Eye (tissue), 1 donor: ENCODE results near the gene COL17A1.

Experiments used
- DNase-seq: peaks from one replicate; pipeline ENCODE4 v3.0.0-alpha.2; 2015

Gene COL17A1

GRCh38 chr10:104096692-104097091, 11.0 kb upstream of the COL17A1 start:
- DNase-seq = no peak

- no peak for DNase-seq
These were observed 7.1 kb upstream of the COL17A1 start for GRCh38 chr10:104092749-104093148.

GRCh38 chr10:104090611-104091010, 4.9 kb upstream of the COL17A1 start:
- no peak for DNase-seq

GRCh38 chr10:104089621-104090020, 3.9 kb upstream of the COL17A1 start:
- no peak for DNase-seq

GRCh38 chr10:104088239-104088638, 2.6 kb upstream of the COL17A1 start:
- DNase-seq = no peak

GRCh38 chr10:104084482-104085142, 1.1 kb downstream of the COL17A1 start:
- no peak for DNase-seq

GRCh38 chr10:104081998-104082397, 3.7 kb downstream of the COL17A1 start:
- DNase-seq = no peak

GRCh38 chr10:104080762-104081161, 4.9 kb downstream of the COL17A1 start:
- no peak for DNase-seq

GRCh38 chr10:104077663-104078151, 8.0 kb downstream of the COL17A1 start:
- DNase-seq = no peak

GRCh38 chr10:104077247-104077646, 8.4 kb downstream of the COL17A1 start:
- no peak for DNase-seq

GRCh38 chr10:104076743-104077160, 8.9 kb downstream of the COL17A1 start:
- DNase-seq = peak; percentile 77

GRCh38 chr10:104074505-104074904, 11.2 kb downstream of the COL17A1 start:
- no peak for DNase-seq

GRCh38 chr10:104072786-104073185, 12.9 kb downstream of the COL17A1 start:
- DNase-seq = no peak

GRCh38 chr10:104069613-104070012, 16.1 kb downstream of the COL17A1 start:
- DNase-seq = no peak

GRCh38 chr10:104067525-104067924, 18.2 kb downstream of the COL17A1 start:
- DNase-seq = no peak

- no peak for DNase-seq
These were observed 18.7 kb downstream of the COL17A1 start for GRCh38 chr10:104066945-104067344.

GRCh38 chr10:104065748-104066147, 19.9 kb downstream of the COL17A1 start:
- DNase-seq = no peak

- DNase-seq = no peak
These were observed 24.5 kb downstream of the COL17A1 start for GRCh38 chr10:104061196-104061595.

GRCh38 chr10:104059364-104059763, 26.3 kb downstream of the COL17A1 start:
- DNase-seq = no peak

GRCh38 chr10:104057717-104058116, 28.0 kb downstream of the COL17A1 start:
- no peak for DNase-seq

GRCh38 chr10:104056619-104057273, 28.9 kb downstream of the COL17A1 start:
- no peak for DNase-seq

GRCh38 chr10:104054430-104054829, 31.2 kb downstream of the COL17A1 start:
- DNase-seq = no peak

- DNase-seq = no peak
These were observed 32.5 kb downstream of the COL17A1 start for GRCh38 chr10:104053201-104053600.

- DNase-seq = no peak
These were observed 33.2 kb downstream of the COL17A1 start for GRCh38 chr10:104052431-104052830.
